Vagina (tissue), 2 donors: ENCODE measurements around the gene IFNL2. TPM values are rescaled to one million over a fixed set of nuclear protein-coding genes. Genes with fewer than 3 reads are reported as not detected.
A peak's percentile ranks its signal among the peaks of the same experiment; 100 is the strongest.

ENCODE experiments used
- DNase-seq, 2 donors: peaks; one replicate each; pipeline ENCODE4 v3.0.0-alpha.2; 2017; ENCODE audit errors: extremely low spot score in 2 of 2
- H3K27ac ChIP-seq: fragments of 200-600 bp; sonication (generic); one replicate; pipeline ENCODE4 v1.5.1; 2019
- H3K27me3 ChIP-seq: fragments of 200-600 bp; sonication (generic); one replicate; pipeline ENCODE4 v1.5.1; 2019
- H3K36me3 ChIP-seq, 2 donors: fragments of 200-600 bp; sonication (generic); one replicate each; pipeline ENCODE4 v1.5.1; 2017 to 2019
- H3K4me1 ChIP-seq: fragments of 200-600 bp; sonication (generic); one replicate; pipeline ENCODE4 v1.5.1; 2019
- H3K4me3 ChIP-seq, 2 donors: fragments of 200-600 bp; sonication (generic); 1 replicate in 1 of 2; 2 replicates in 1 of 2; pipeline ENCODE4 v1.5.1; 2016 to 2019
- H3K9me3 ChIP-seq: fragments of 200-600 bp; sonication (generic); one replicate; pipeline ENCODE4 v1.5.1; 2019
- POLR2A ChIP-seq, 2 donors: fragments of 450-650 bp; IDR thresholded peaks; one replicate each; pipeline ENCODE4 v1.6.1; 2017; ENCODE audit warnings: antibody characterized with exemption in 2 of 2, mild to moderate bottlenecking in 2 of 2, moderate library complexity in 2 of 2
- POLR2AphosphoS5 ChIP-seq, 2 donors: sonication (generic); formaldehyde crosslinking; IDR thresholded peaks; one replicate each; pipeline ENCODE4 v1.9.0; 2017; ENCODE audit warnings: antibody characterized with exemption in 2 of 2, mild to moderate bottlenecking in 2 of 2, low read depth in 1 of 2; ENCODE audit not compliant: insufficient read depth in 1 of 2
- intact Hi-C: fragments of 100-400 bp; cut with DNase I; formaldehyde crosslinking; loops from one replicate; pipeline ENCODE4 v1.15.1; 2023
- total RNA-seq: library from RNA; depleted of rRNA; stranded (reverse); fragments of >200 nt; gene quantifications from one replicate; pipeline ENCODE4 v1.2.3, GENCODE V29; 2016
- TF ChIP-seq, protein P1 (sequence below), 3 experiments: fragments of 450-650 bp in 2 of 3; fragments of 200-600 bp in 1 of 3; sonication (generic) in 1 of 3; IDR thresholded peaks; one replicate each; pipeline ENCODE4 v1.5.1; 2017 to 2019; ENCODE audit warnings: antibody characterized with exemption in 3 of 3, mild to moderate bottlenecking in 2 of 3, moderate library complexity in 2 of 3

Gene IFNL2
- total RNA-seq, 1 donor from 2014 or later = not detected

DNA sequence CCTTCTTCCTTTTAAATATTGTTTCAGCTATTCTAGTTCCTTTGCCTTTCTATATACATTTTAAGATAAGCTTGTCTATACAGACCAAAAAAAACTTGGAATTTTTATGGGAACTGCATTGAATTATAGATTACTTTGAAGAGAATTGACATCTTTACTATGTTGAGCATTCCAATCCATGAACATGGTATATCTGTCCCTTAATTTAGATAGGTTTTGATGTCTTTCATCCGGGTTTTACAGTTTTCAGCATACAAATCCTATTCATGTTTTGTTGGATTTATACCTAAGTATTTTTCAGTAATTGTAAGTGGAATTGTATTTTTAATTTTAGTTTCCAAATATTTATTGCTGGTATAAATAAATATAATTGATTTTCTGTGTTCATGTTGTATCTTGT lies 15.8 kb downstream of the IFNL2 start:
- Histone ChIP-seq H3K9me3 (peaks cover 4% of the 10 kb centered on the region), H3K36me3 (no peaks in the 10 kb centered on the region), H3K27ac (no peak overlapping the region), H3K27me3 (no peaks in the 10 kb centered on the region), H3K4me3 (no peak overlapping the region), H3K4me1 (no peaks in the 10 kb centered on the region)
- no peak for DNase-seq
- no peak for TF ChIP-seq POLR2A (IDR thresholded peaks at IDR 0.05)
- TF ChIP-seq, protein P1, sequence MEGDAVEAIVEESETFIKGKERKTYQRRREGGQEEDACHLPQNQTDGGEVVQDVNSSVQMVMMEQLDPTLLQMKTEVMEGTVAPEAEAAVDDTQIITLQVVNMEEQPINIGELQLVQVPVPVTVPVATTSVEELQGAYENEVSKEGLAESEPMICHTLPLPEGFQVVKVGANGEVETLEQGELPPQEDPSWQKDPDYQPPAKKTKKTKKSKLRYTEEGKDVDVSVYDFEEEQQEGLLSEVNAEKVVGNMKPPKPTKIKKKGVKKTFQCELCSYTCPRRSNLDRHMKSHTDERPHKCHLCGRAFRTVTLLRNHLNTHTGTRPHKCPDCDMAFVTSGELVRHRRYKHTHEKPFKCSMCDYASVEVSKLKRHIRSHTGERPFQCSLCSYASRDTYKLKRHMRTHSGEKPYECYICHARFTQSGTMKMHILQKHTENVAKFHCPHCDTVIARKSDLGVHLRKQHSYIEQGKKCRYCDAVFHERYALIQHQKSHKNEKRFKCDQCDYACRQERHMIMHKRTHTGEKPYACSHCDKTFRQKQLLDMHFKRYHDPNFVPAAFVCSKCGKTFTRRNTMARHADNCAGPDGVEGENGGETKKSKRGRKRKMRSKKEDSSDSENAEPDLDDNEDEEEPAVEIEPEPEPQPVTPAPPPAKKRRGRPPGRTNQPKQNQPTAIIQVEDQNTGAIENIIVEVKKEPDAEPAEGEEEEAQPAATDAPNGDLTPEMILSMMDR (IDR thresholded peaks at IDR 0.05) = no peak
- no peak for TF ChIP-seq POLR2AphosphoS5 (IDR thresholded peaks at IDR 0.05; ENCODE audit: insufficient read depth in 1 of 2, low read depth in 1 of 2)
- intact Hi-C loops = no loop called here

DNA sequence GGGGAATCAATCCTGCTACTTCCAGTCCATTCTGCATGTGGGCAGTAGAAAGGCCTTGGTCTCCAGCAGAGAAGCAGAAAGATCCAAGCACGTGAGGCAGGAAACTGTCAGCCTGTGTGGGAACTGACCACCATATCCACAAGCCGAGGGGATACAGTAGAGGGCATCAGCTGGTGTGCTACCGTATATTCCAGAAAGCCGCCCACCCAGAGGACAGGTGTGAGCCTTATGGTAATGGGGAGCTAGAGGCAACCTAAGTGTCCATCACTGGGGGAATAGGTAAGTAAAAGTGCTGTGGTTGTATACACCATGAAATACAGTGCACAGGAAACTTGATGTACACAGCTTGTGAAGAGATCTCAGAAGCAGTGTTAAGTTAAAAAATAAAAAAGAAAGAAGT lies 25.2 kb downstream of the IFNL2 start:
- TF ChIP-seq POLR2AphosphoS5 (IDR thresholded peaks at IDR 0.05; ENCODE audit: insufficient read depth in 1 of 2, low read depth in 1 of 2) = no peak
- no peak for TF ChIP-seq POLR2A (IDR thresholded peaks at IDR 0.05)
- Histone ChIP-seq H3K27me3 (no peaks in the 10 kb centered on the region), H3K36me3 (no peaks in the 10 kb centered on the region), H3K4me3 (no peak overlapping the region), H3K9me3 (no peaks in the 10 kb centered on the region), H3K4me1 (no peaks in the 10 kb centered on the region), H3K27ac (no peak overlapping the region)
- no peak for DNase-seq
- intact Hi-C loops = no loop called here

DNA sequence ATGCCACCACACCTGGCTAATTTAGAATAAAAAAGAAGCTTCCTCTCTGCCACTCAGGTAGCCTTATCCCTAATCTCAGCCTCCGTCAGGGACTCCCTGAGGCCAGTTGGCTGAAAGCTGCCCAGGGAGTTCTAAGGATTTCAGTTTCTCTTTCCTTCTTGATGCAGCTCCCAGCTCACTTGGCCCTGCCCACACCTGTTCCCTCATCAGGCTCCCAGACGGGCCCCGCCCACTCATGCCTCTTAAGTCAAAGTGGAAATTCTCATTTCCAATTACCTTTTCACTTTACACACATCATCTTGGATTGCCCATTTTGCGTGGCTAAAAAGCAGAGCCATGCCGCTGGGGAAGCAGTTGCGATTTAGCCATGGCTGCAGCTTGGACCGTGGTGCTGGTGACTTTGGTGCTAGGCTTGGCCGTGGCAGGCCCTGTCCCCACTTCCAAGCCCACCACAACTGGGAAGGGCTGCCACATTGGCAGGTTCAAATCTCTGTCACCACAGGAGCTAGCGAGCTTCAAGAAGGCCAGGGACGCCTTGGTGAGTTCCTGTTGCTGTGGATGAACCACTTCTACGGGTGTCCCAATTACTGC lies 28.0 kb downstream of the IFNL2 start, which contains the start of gene IFNL1:
IFNL1 (plus strand) TSS at position 353 of the 591 bp plus-strand sequence; CDS start at position 368, 15 bp downstream.
- TF ChIP-seq POLR2A (IDR thresholded peaks at IDR 0.05) (no peak), POLR2AphosphoS5 (IDR thresholded peaks at IDR 0.05; ENCODE audit: insufficient read depth in 1 of 2, low read depth in 1 of 2) (no peak)
- TF ChIP-seq, protein P1 (IDR thresholded peaks at IDR 0.05) = no peak
- H3K36me3 ChIP-seq = no peaks in the 10 kb centered on the region
- no peaks in the 10 kb centered on the region for H3K4me1 ChIP-seq
- no peaks in the 10 kb centered on the region for H3K27me3 ChIP-seq
- H3K27ac ChIP-seq = no peak within 1 kb of the TSS
- H3K4me3 ChIP-seq = no peak within 1 kb of the TSS
- no peaks in the 10 kb centered on the region for H3K9me3 ChIP-seq
- intact Hi-C loops = no loop called here
- DNase-seq = no peak

DNA sequence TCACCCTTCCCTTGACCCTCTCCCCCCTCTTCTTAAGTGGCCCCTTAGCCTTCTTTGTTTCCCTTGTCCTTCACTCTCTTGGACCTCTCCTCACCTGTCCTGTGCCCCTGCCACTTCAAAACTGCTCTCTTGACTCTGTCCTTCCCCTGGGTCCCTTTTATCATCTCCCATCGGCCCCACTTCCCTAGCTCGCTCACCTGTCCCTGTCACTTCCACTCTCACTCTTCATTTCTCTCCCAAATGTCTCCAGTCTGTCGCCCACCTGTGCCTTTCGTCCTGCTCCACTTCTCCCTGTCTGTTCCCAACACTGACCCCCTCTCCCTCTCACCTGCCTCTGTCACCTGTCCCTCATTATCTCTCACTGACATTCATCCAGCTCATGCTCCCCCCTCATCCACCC lies 28.7 kb downstream of the IFNL2 start:
- H3K4me1 ChIP-seq = no peaks in the 10 kb centered on the region
- no peak overlapping the region for H3K27ac ChIP-seq
- H3K9me3 ChIP-seq = no peaks in the 10 kb centered on the region
- TF ChIP-seq POLR2A (IDR thresholded peaks at IDR 0.05) (no peak), POLR2AphosphoS5 (IDR thresholded peaks at IDR 0.05; ENCODE audit: insufficient read depth in 1 of 2, low read depth in 1 of 2) (no peak)
- TF ChIP-seq, protein P1 (IDR thresholded peaks at IDR 0.05) = no peak
- H3K27me3 ChIP-seq = no peaks in the 10 kb centered on the region
- no peak for DNase-seq
- no peak overlapping the region for H3K4me3 ChIP-seq
- no peaks in the 10 kb centered on the region for H3K36me3 ChIP-seq
- intact Hi-C loops = no loop called here

DNA sequence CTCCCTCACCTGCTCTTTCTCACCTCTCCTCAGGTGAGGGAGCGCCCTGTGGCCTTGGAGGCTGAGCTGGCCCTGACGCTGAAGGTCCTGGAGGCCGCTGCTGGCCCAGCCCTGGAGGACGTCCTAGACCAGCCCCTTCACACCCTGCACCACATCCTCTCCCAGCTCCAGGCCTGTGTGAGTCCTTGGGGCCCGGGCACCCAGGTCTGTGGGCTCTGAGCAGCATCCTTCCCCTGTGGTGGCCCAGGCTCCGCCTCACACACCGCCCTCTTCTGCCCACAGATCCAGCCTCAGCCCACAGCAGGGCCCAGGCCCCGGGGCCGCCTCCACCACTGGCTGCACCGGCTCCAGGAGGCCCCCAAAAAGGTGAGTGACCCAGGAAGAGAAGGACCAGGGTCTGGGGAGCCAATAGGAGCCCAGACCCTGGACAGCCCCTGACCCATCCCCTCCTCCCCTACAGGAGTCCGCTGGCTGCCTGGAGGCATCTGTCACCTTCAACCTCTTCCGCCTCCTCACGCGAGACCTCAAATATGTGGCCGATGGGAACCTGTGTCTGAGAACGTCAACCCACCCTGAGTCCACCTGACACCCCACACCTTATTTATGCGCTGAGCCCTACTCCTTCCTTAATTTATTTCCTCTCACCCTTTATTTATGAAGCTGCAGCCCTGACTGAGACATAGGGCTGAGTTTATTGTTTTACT lies 29.9 kb downstream of the IFNL2 start:
- no peaks in the 10 kb centered on the region for H3K27me3 ChIP-seq
- DNase-seq = no peak
- no peaks in the 10 kb centered on the region for H3K36me3 ChIP-seq
- intact Hi-C loops = no loop called here
- H3K4me1 ChIP-seq = no peaks in the 10 kb centered on the region
- H3K9me3 ChIP-seq = no peaks in the 10 kb centered on the region
- TF ChIP-seq POLR2A (IDR thresholded peaks at IDR 0.05) = no peak
- TF ChIP-seq POLR2AphosphoS5 (IDR thresholded peaks at IDR 0.05; ENCODE audit: insufficient read depth in 1 of 2, low read depth in 1 of 2) = peak in 1 of 2 donors; percentile 24
- TF ChIP-seq, protein P1 (IDR thresholded peaks at IDR 0.05) = no peak
- no peak overlapping the region for H3K27ac ChIP-seq
- H3K4me3 ChIP-seq = no peak overlapping the region
